Upper lobe of left lung (tissue), 6 donors: Measurements from ENCODE around the gene SUSD5. TPM values are rescaled to one million over a fixed set of nuclear protein-coding genes. Genes with fewer than 3 reads are reported as not detected.

ENCODE experiments used
- ATAC-seq, 2 donors: fragments of 200-7000 bp; cut with Tn5 transposase; one replicate each; pipeline ENCODE4 v1.9.1; 2022; ENCODE audit warnings: mild to moderate bottlenecking in 2 of 2, moderate library complexity in 2 of 2; ENCODE audit not compliant: low FRiP score in 2 of 2
- DNase-seq, 2 donors: peaks; one replicate each; pipeline ENCODE4 v3.0.0-alpha.2; 2019 to 2020
- H3K27ac ChIP-seq, 4 donors: fragments of 200-600 bp; sonication (generic); one replicate each; pipeline ENCODE4 v1.5.1; 2016 to 2019
- H3K27me3 ChIP-seq, 4 donors: fragments of 200-600 bp; sonication (generic); one replicate each; pipeline ENCODE4 v1.5.1; 2017 to 2019
- H3K36me3 ChIP-seq, 4 donors: fragments of 200-600 bp; sonication (generic); one replicate each; pipeline ENCODE4 v1.5.1; 2016 to 2019
- H3K4me1 ChIP-seq, 4 donors: fragments of 200-600 bp; sonication (generic); one replicate each; pipeline ENCODE4 v1.5.1; 2018 to 2019
- H3K4me3 ChIP-seq, 4 donors: fragments of 200-600 bp; sonication (generic); one replicate each; pipeline ENCODE4 v1.5.1; 2017 to 2019; ENCODE audit warnings: mild to moderate bottlenecking in 2 of 4, moderate library complexity in 1 of 4
- H3K9me3 ChIP-seq, 4 donors: fragments of 200-600 bp; sonication (generic); one replicate each; pipeline ENCODE4 v1.5.1; 2018 to 2019
- EP300 ChIP-seq, 4 donors: sonication (generic); formaldehyde crosslinking; IDR thresholded peaks; one replicate each; pipeline ENCODE4 v1.5.1; 2017; ENCODE audit warnings: antibody characterized with exemption in 4 of 4, control low read depth in 2 of 4
- POLR2A ChIP-seq, 4 donors: fragments of 450-650 bp; IDR thresholded peaks; one replicate each; pipeline ENCODE4 v1.5.1; 2016 to 2017; ENCODE audit warnings: antibody characterized with exemption in 4 of 4, mild to moderate bottlenecking in 2 of 4
- POLR2AphosphoS5 ChIP-seq, 2 donors: sonication (generic); formaldehyde crosslinking; IDR thresholded peaks; one replicate each; pipeline ENCODE4 v1.5.1; 2017; ENCODE audit warnings: antibody characterized with exemption in 2 of 2
- WGBS, 2 donors: methylation state at CpG; one replicate each; pipeline ENCODE4 v1.1.5; 2017 to 2018; 5-methylcytosine and 5-hydroxymethylcytosine counted together
- total RNA-seq, 6 donors: library from RNA; depleted of rRNA in 4 of 6; stranded (reverse); fragments of >200 nt in 4 of 6; gene quantifications; one replicate each; pipeline versions ENCODE4 v1.1.0 to v1.2.1, GENCODE V29; 2016 to 2021
- TF ChIP-seq, protein P1 (sequence below), 6 experiments: fragments of 450-650 bp in 4 of 6; fragments of 200-600 bp in 2 of 6; sonication (generic) in 2 of 6; IDR thresholded peaks; one replicate each; pipeline ENCODE4 v1.5.1; 2016 to 2019; ENCODE audit warnings: antibody characterized with exemption in 6 of 6
- donor health status: DM: no; HTN: no; CAD: no; lungs with moderate emphysema.
- donor health status: DM: no; HTN: yes; CAD: no; lungs with severe emphysema.

SUSD5 gene
- total RNA-seq, 6 donors from 2014 or later: 0.20 to 1.1 (median 0.96) TPM; not detected in 2

DNA sequence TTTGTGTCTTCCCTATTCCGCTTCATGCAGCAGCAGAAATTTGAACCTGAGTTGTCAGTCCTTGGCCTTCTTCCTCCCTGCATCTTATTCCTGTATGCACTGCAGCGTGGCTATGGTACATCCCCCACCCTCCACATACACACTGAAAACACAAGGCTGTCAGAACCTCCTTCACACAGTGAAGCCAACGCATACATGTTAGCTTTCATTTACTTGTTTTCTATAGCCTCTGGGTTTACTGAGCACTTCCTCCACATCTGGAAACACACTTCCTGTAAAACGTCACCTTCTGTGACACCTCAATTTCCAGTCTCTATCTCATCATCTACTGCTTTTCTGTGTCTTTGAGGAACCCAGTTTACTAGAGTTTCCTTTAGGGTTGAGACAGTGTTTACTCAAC, 47.0 kb downstream of the SUSD5 start:
- Histone ChIP-seq H3K9me3 (no peaks in the 10 kb centered on the region), H3K36me3 (no peaks in the 10 kb centered on the region), H3K27me3 (no peaks in the 10 kb centered on the region), H3K4me1 (no peaks in the 10 kb centered on the region), H3K27ac (no peak overlapping the region), H3K4me3 (no peak overlapping the region)
- TF ChIP-seq, protein P1, sequence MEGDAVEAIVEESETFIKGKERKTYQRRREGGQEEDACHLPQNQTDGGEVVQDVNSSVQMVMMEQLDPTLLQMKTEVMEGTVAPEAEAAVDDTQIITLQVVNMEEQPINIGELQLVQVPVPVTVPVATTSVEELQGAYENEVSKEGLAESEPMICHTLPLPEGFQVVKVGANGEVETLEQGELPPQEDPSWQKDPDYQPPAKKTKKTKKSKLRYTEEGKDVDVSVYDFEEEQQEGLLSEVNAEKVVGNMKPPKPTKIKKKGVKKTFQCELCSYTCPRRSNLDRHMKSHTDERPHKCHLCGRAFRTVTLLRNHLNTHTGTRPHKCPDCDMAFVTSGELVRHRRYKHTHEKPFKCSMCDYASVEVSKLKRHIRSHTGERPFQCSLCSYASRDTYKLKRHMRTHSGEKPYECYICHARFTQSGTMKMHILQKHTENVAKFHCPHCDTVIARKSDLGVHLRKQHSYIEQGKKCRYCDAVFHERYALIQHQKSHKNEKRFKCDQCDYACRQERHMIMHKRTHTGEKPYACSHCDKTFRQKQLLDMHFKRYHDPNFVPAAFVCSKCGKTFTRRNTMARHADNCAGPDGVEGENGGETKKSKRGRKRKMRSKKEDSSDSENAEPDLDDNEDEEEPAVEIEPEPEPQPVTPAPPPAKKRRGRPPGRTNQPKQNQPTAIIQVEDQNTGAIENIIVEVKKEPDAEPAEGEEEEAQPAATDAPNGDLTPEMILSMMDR (IDR thresholded peaks at IDR 0.05): no peak
- TF ChIP-seq POLR2A (IDR thresholded peaks at IDR 0.05): no peak
- TF ChIP-seq POLR2AphosphoS5 (IDR thresholded peaks at IDR 0.05): no peak
- TF ChIP-seq EP300 (IDR thresholded peaks at IDR 0.05): no peak
- DNase-seq: no peak
- no peak for ATAC-seq
- WGBS, 2 donors: 63 to 69% methylated on average over 4 of the region's 4 CpGs

DNA sequence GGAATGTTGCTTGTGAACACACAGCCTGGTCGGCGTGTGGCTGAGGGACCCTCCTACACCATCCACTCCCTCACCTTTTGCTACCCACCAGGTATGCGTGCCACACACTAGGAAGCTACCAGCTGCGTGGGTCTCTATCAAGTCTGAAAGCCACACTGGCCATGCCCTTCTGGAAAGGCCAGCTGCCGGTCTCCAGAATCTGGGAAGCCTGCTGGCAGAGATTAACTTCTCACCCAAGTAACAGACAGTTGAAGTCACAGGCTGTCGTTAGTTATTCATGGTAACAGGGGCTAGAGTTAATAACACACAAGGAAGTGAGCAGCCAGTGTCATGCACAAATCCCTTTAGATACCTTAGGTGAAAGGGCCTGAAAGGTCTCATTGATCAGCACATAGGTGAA, 48.1 kb downstream of the SUSD5 start:
- Histone ChIP-seq H3K27ac (no peak overlapping the region), H3K4me3 (no peak overlapping the region), H3K27me3 (no peaks in the 10 kb centered on the region), H3K4me1 (no peaks in the 10 kb centered on the region), H3K9me3 (no peaks in the 10 kb centered on the region), H3K36me3 (no peaks in the 10 kb centered on the region)
- DNase-seq (no peak), ATAC-seq (no peak)
- no peak for TF ChIP-seq POLR2A (IDR thresholded peaks at IDR 0.05)
- no peak for TF ChIP-seq EP300 (IDR thresholded peaks at IDR 0.05)
- TF ChIP-seq, protein P1 (IDR thresholded peaks at IDR 0.05): no peak
- TF ChIP-seq POLR2AphosphoS5 (IDR thresholded peaks at IDR 0.05): no peak
- 88 to 94% methylated on average over 2 to 6 of the region's 6 CpGs for WGBS, 2 donors

DNA sequence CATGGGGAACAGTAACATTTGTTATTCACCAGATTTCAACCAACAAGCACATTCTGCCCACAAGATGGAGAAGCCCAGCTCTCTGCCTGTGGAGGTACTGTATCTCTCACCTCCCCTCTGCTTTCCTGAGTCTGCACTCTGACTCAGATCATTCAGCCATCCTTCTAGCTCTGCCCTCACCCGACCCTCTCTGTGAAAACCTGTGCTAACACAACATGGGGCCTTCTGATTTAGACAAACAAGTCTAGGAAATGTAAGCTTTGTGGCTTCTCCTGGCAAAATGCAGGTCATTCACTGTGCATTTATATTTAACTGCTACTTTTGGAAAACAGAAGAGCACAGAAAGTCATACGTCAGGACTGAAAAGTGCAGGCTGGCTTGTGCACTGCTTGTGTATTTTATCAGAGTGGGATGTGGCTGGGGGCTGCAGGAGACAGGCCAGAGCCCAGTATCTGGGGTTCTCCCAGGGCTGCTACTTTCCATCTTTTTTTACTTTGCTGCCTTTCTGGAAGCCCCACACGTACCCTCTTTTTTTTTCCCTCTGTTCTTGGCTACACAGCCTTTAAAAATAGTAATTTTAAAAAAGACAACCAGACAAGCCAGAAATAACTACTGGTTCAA, 50.8 kb downstream of the SUSD5 start:
- Histone ChIP-seq H3K27me3 (no peaks in the 10 kb centered on the region), H3K27ac (no peak overlapping the region)
- WGBS, 2 donors: 71 to 77% methylated on average over 3 of the region's 3 CpGs

DNA sequence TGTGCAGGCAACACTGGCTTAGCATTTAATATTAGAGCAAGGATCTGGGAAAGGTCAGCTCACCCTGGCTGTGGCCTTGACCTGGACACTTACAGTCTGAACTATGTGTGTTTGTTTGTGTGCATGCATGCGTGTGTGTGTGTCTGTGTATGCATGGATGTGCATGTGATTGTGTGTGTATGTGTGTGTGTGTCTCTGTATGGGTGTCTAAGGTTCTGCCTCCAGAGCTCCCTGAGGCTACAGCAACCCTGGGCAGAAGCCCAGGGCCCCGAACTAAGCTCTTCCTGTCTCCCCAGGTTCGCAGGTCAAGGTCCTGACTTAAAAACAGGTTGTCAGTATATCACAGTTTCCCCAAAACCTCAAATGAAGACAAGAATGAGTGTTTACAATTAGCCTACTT, 51.3 kb downstream of the SUSD5 start:
- H3K4me3 ChIP-seq: no peak overlapping the region
- 83 to 88% methylated on average over 1 to 3 of the region's 3 CpGs for WGBS, 2 donors
- no peaks in the 10 kb centered on the region for H3K27me3 ChIP-seq
- no peaks in the 10 kb centered on the region for H3K4me1 ChIP-seq
- DNase-seq (no peak), ATAC-seq (no peak)
- TF ChIP-seq POLR2A (IDR thresholded peaks at IDR 0.05) (no peak), POLR2AphosphoS5 (IDR thresholded peaks at IDR 0.05) (no peak), EP300 (IDR thresholded peaks at IDR 0.05) (no peak)
- TF ChIP-seq, protein P1 (IDR thresholded peaks at IDR 0.05): no peak
- no peaks in the 10 kb centered on the region for H3K36me3 ChIP-seq
- no peaks in the 10 kb centered on the region for H3K9me3 ChIP-seq
- H3K27ac ChIP-seq: no peak overlapping the region

More for the DNA sequence above, 50.8 kb downstream of the SUSD5 start:
- H3K36me3 ChIP-seq: no peaks in the 10 kb centered on the region
- no peaks in the 10 kb centered on the region for H3K9me3 ChIP-seq
- H3K4me1 ChIP-seq: no peaks in the 10 kb centered on the region
- ATAC-seq (no peak), DNase-seq (no peak)
- H3K4me3 ChIP-seq: no peak overlapping the region
- TF ChIP-seq EP300 (IDR thresholded peaks at IDR 0.05) (no peak), POLR2A (IDR thresholded peaks at IDR 0.05) (no peak), POLR2AphosphoS5 (IDR thresholded peaks at IDR 0.05) (no peak)
- TF ChIP-seq, protein P1 (IDR thresholded peaks at IDR 0.05): no peak

DNA sequence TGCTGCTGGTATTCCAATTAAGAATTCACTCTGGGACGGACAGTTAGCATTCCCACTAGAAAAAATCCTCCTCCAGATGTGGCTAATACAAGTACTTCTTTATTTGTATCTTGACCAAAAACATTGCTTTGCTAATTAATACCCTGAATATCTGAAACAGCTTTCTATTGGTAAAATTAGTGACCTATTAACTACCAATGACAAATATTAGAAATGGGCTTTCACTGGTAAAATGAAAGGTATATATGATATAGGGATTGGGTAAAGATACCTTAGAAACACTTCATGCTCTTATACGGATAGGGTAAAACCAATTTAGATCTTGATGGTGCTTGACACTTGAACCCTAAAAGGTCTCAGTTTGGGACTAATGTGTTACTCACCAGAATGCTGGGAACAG, 52.5 kb downstream of the SUSD5 start:
- TF ChIP-seq EP300 (IDR thresholded peaks at IDR 0.05) (no peak), POLR2A (IDR thresholded peaks at IDR 0.05) (no peak), POLR2AphosphoS5 (IDR thresholded peaks at IDR 0.05) (no peak)
- TF ChIP-seq, protein P1 (IDR thresholded peaks at IDR 0.05): no peak
- 80 to 81% methylated on average over 2 of the region's 2 CpGs for WGBS, 2 donors
- no peak for DNase-seq

More for the DNA sequence above, 52.5 kb downstream of the SUSD5 start:
- no peaks in the 10 kb centered on the region for H3K9me3 ChIP-seq
- H3K4me3 ChIP-seq: no peak overlapping the region
- H3K4me1 ChIP-seq: no peaks in the 10 kb centered on the region
- no peaks in the 10 kb centered on the region for H3K36me3 ChIP-seq
- no peak for ATAC-seq
- H3K27ac ChIP-seq: no peak overlapping the region
- no peaks in the 10 kb centered on the region for H3K27me3 ChIP-seq
